ENCODE data around the gene FBF1.

DNA sequence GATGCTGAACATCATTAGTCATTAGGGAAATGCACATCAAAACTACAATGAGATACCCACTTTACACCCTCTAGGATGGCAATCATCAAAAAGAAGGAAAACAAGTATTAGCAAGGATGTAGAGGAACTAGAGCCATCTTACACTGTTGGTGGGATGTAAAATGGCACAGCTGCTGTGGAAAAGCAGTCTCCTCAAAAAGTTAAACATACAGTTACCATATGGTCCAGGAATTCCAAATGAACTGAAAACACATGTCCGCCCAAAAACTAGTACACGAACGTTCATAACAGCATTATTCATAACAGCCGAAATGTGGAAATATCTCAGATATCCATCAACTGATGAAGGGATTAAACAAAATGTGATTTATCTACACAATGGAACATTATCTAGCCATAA, 7.0 kb downstream of the FBF1 start:
- TF ChIP-seq EZH2phosphoT487 (IDR thresholded peaks at IDR 0.05; ENCODE audit: borderline replicate concordance), result no peak
- TF ChIP-seq, protein P1, sequence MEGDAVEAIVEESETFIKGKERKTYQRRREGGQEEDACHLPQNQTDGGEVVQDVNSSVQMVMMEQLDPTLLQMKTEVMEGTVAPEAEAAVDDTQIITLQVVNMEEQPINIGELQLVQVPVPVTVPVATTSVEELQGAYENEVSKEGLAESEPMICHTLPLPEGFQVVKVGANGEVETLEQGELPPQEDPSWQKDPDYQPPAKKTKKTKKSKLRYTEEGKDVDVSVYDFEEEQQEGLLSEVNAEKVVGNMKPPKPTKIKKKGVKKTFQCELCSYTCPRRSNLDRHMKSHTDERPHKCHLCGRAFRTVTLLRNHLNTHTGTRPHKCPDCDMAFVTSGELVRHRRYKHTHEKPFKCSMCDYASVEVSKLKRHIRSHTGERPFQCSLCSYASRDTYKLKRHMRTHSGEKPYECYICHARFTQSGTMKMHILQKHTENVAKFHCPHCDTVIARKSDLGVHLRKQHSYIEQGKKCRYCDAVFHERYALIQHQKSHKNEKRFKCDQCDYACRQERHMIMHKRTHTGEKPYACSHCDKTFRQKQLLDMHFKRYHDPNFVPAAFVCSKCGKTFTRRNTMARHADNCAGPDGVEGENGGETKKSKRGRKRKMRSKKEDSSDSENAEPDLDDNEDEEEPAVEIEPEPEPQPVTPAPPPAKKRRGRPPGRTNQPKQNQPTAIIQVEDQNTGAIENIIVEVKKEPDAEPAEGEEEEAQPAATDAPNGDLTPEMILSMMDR (conservative IDR thresholded peaks at IDR 0.05; ENCODE audit: low read length), result no peak
